HG03139 (cell line): ENCODE data around the gene CD46.

Experiments
- ATAC-seq: cut with Tn5 transposase; IDR thresholded peaks from one replicate; pipeline ENCODE4 v1.9.1; 2021; ENCODE audit not compliant: unreplicated experiment

CD46 gene

DNA sequence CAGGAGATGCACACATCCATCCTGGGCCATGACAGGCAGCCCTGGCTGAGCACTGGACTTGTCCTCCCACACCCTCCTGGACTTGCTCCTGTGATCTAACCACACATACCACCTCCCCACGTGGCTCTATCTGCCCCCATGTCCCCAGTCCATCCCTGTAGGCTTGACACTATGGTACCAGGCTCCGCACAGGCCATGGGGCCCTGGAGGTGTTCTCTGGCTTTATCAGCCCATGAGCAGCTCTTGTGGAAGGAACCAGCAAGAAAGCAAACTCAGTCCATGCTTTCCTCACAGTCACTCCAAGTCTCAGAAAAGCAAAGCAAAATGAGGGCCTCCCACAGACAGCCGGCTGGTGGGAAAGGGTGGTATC is 61.6 kb downstream of the CD46 start:
- ATAC-seq = no peak

DNA sequence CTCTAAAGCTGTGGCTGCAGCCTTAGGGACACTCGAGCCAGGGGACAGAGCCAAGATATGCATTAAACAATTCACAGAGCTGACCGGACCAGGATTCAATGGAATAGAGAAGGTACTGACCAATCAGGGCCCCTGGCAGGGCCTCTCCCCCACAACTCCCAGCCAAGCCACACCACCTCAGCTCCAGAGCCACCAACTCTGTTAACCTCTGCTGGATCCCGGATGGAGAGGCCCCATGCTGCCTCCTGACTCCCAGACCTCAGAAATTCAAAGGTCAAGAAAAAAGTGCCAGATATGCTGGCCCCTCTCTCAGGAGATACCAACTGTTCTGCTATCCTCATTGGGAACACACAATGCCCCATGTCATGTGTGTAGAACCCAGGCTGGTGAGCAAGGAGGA is 62.1 kb downstream of the CD46 start:
- ATAC-seq = no peak

DNA sequence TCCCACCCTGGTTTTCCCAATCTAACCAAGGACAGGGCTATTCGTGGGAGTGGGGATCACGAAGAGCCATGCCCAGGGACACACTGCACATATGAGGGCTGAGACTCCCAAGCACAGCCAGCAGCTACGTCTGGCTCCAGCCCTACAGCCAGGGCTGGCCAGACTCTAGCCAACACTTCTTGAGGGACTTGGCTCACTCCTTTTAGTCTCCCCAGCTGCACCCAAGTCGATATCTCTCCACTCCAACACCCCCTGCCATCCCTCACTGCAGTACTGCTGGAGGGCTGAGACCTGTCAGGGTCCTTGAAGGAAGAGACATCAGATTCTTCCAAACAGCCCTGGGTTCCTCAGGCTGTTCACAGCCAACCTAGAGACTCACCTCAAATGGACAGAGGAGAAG is 62.6 kb downstream of the CD46 start:
- ATAC-seq = no peak

DNA sequence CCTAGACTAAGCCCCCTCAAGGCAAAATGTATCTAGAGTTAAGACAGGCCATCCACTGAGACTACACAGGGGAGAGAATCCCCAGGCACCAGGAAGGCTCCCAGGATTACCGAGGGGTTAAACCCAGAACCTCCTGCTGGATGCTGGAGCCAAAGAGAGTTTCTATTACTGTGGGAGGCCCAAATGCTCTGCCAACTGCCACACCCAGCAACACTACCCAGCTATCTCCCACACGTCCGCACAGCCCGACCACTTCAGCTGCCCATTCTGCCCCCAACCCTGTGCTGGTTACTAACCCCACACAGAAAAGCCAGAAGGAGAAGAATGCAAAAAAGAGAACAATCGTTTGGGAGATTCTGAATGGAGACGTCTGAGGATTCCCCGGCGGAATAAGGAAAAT is 63.6 kb downstream of the CD46 start:
- no peak for ATAC-seq

DNA sequence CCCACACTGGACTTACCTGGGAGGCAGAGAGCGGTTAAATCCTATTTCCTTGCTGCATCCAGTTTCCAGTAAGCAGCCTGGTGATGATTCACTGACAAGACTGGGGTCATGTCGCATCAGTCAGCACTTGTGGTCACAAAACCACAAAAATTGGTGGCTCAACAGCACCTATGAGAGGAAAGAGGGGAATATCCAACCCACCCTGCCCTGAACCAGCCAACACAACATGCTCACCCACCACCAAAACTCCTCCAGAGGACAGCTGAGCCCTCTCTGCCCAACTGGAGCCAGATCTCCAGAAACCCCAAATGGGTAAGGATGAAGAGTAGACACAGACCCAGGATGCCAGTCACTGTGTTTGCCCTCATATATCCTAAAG is 64.0 kb downstream of the CD46 start:
- ATAC-seq = no peak

DNA sequence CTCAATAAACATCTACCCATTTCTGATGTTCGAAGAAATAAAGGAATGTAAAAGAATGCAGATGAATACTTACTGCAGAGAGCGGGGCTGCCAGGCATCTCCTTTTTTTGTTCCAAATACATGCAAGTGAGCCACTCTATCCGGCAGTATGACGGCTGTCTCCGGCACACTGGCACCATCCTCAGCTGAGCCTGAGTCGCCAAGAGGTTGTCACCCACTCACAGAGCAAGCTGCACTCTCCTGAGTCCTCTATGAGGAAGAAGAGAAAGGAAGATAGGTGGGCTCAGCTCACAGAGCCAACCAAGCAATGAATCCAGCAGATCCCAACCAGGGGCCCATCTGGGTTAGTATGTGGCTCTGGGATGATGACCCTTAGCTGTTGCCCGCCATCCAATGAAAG is 65.3 kb downstream of the CD46 start:
- ATAC-seq = no peak

DNA sequence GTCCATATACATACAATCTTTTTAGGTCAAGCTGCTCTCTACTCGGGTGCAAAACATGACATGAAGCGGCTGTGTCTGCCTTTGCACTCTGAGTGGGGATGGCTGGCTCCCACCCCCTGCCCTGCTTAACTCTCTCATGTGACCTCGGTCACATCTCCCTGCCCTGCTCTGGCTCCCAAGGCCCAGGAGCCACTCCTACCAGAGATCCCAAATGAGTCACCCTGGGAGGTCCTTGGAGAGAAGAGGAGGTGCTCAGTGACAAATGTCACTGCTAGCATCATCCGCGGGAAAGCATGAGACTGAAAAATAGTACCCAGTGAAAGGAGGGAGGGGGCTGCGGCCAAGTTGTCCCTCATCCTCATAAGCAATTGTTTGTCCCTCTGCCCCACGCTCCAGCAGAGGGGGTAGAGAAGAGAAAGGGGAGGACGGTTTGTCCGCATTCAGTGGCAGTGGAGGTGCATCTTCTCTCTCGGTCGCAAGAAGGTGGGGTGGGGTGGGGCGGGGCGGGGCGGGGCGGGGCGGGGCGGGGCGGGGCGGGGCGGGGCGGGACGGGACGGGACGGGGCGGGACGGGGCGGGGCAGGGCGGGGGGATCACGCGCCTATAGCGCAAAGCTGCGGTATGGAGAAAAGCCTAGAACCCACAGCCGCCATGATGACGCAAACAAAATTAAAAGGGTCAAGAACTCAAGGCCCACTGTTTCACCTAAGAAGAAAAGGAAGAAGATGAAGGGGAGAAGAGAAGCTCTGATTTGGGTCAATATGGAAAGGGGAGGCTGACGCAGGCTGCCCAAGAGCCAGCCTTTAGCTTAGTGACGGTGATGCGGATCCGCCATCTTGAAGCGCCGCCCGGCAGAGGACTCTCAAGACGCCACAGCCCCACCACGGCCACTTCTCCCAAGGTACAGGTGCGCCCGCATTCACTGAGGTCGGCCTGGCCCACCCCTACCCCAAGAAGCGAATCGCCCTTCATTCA is 66.2 kb downstream of the CD46 start:
- ATAC-seq = no peak

DNA sequence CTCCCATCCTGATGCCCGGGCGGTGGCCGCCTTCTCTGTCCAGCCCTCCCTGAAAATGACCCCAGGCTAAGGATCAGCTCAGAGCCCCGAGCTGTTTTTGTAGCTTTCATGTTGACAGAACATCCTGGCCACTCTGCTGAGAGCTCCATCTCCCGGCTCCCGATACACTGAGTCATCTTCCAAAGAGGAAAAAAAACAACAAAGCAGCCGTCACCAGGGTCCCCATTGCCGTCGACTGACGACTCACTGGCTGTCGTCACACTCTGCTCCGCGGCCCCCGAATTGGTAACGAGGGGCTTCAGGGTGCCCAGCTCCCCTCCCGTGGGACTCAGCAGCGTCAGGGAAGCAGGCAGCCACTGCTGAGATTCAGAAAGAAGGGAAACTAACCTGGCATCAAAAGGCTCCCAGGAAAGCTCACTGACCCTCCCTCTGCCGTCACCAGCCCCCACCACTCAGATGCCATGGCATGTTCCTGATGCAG is 67.2 kb downstream of the CD46 start:
- no peak for ATAC-seq

DNA sequence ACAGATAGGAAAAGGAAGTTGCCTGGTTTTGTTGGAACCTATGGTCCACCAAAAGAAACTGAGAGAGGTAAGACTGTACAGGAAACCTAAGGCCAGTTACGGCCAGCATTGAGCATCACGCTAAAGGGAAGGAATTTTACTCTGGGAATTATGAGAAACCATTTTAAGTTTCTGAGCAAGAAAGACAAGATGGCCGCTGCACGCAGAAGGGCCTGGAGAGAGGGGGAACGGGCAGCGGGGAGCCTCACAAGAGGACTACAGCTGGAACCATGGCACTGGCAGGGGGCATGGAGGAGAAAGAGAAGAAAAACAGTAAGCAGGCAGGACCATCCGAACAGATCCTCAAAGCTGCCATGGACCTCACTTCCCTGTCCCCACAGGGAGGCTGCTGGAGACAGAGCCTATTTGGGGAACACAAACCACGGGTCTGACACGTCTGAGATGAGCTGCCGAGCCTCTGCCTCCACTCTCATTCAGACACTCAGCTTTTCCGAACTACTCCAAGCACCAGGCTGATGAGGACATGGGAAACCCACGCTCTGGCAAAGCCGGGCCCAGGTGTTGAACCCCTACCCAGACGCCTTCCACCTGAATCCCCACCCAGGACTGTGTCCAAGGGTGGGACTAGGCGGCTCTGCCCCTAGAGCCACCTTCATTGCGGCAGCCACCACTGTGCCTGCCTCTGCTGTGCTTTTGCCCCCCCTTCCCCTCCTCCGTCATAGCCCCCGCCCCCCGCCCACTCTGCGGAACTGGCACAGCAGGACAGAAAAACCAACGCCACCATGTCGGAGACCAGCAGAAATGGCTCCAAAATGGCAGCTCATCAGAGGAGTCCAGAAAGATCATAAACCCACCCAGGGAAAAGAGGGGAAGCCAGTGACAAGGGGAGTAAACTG is 69.0 kb downstream of the CD46 start:
- ATAC-seq = no peak

DNA sequence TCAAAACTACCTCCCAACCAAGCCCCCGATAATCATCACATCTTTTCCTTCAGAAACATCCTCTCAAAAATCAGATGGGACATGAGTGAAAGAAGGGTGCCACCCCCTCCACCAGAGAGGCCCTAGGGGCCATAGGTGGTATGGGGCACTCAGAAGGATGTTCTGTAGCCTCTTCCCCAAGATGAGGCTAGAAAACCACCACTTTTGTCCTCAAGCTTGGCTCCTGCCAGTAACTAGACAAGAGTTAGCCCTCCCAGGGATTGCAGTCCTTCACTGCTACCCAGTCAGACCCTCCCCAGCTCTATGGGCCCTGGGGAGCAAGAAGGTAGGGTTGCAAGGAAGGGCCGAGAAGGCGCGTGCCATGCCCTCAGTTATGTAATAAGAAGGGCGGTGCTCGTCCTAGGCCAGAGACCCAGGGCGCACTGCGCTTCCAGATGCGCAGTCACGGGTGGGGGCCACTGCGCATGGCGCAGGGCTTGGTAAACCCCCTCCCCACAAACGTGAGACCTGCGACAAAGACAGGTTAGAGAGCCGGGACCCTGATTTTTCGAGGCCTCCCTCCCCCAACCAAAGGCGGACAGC is 69.7 kb downstream of the CD46 start:
- no peak for ATAC-seq

DNA sequence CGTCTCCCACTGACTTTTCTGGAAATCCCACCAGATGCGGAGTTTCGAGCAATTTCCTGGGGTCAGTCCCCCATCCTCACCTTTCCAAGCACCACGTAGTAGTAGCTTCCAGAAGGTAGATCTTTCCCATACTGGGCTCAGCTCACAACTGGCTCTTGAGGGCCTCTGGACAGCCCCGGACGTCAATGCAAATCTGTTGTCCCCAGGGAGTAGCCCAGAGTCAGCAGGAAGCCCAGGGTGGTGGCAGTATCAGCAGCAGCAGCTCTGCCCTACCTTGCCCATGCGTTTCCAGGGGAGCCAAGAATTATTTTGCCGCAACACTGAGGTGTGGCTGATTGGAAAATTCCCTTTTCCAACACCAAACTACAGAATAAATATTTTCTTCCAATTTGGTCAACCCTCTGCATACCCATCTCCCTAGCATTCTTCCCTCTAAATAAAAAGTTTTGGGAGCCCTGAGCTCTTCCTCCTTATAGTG is 70.3 kb downstream of the CD46 start:
- ATAC-seq = peak; percentile 35

DNA sequence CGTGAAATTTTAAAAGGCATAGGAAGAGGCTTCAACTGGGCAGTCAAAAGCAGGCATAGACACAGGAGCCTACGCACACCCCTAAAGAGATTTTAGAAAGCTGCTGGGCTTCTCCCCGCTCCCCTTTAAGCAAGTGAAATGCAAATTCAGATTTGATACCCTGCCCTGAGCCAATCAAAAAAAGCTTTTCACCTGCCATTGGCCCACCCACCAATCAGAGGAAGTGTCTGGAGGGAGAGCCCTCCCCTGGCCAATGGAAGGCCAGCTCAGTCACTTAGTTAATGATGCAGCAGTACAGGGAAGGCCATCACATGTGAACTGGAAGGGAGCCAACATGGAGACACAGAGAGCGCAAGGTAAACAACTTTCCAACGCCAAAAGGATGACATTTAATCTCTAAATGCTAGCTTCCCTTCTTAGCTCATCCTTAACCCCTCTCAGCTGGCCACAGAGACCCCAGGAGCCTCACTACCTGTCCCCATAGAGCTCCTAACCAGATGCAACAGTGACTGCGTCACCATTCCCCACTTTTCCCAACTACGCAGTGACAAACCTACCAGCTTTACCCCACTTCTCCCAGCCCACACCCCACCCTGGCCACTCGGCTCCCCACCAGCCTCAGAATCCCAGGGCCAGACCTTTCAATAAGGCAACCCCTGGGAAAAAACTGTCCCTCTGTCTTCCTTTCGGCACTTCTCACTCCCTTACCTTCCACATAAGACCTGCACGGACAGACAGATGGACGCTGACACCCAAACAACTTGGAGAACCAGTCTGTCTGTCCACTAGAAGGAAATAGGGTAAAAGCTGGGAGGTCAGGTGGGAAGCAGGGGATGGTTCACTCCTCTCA is 71.0 kb downstream of the CD46 start:
- ATAC-seq = peak; percentile 65

DNA sequence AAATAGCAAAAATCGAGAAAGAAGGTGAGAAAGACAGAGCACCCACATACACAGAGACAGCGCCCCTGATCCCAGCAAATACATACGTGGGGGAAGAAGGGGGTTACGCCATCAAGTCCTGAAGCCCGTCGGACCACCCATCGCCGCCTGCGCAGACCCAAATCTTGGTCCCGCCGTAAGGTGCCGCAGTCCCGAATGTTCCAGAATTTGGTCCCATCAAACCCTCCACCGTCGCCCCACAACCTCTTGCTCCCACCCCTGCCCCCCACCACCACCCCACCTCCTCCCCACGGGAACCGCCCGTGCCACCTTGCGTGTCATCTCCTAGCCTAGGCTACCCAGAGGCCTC is 71.7 kb downstream of the CD46 start:
- no peak for ATAC-seq

DNA sequence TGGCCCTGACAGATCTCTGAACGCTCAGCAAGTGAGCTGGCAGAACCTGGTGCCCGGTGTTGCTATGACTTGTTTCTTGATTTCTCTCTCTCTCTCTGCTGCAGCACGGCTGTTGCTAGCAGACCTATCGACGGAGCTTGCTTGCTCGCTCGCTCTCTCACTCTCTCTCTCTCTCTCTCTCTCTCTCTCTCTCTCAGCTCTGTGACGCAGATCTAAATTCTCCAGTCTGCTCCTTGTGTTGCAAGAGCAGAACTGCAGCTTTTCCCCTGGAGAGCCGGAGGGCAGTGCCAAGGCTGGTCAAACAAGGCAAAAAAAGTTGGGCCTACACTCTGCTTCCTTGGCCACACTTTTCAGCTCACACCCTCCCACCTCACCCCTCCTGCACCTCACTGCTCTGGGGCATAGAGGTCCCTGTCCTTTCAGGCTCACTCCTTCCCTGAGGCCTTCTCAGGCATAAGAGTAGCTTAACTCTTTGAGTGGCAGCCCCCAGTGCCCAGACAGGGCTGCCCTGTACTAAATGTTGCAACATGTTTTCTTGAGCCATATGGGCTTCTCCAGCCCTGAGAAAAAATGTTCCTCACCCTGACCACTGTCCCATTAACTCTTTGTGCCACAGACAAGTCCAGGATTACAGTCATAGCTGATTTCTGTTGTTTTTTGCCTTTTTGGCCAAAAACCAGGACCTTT is 72.2 kb downstream of the CD46 start:
- ATAC-seq = peak; percentile 18

DNA sequence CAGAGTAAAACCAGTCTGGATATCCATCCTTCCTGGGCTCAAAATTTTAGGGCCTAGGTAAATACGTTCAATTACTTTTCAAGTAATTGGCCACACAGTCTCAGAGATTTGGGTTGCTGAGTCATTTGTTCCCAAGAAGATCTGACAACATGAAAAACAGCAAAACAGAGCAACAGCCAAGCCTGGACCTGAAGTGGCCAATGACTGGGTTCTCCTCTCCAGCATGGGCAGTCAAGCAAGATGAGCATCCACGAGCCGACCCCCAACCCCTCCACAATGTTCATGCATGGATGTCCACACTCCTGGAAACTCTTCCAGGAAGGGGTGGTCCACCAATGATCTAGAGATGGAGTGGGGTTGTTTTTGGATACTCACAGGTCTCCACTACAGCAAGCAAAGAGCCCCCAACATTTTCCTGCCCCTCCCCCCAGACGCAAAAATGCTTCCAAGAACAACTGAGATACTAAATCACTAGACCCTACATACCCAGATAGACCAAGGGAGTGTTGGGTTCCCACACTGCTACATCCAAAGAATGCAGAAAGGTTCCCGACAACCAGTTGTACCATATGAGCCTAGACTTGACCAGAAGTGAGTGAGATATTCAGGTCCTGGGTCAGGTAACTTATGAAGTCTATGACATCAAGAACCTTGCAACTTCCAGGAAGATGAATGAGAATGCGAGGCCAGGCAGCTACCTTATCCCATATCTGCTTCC is 73.0 kb downstream of the CD46 start:
- ATAC-seq = no peak

DNA sequence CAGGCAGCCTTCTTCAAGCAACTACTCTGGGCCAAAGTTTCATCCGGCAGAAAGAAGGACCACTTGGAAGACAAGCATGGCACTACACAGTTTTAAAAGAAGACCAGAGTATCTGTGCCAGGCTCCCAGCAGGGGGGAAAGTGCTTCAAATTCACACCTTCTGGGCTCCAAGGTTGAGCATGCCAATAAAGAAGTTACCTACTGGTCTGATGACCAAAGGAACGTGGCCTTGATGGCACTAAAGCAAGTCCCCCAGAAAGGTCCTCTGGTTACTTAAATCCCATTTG is 73.5 kb downstream of the CD46 start:
- no peak for ATAC-seq

DNA sequence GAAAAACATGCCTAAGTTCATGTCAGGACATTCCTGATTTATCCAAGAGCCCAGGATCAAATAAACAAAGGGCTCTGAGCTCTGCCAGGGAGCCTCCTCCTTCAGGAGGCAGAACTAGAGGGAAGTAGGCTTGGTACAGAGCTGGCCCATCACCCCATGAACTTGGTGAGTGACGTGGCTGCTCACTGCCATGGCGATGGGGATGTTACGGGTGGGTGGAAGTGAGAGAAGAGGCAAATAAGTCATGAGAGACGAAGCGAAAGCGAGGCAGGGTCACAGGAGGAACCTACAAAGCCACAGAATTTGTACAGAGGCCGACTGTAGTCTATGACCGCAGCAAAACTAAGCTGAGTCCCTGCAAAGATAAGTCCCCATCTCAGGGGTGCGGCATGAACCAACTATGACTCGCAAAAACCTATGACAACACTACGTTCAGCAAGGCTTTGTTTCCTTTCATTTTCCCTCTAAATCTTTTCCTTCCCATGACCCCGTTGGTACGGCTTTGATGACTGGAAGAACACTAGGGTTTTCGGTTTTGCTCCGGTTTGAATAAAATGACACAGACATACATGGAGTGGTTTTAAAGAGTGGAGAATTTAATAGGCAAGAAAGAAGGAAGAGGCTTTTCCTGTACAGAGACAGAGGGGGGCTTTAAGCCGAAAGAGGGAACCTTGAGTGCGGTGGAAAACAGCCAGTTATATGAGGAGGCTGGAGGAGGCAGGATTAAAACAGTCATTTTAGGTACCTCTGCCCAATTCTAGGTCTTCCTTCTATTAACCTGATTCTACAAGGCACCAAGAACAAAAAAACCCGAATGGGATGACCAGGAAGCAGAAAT is 74.1 kb downstream of the CD46 start:
- ATAC-seq = peak; percentile 63

DNA sequence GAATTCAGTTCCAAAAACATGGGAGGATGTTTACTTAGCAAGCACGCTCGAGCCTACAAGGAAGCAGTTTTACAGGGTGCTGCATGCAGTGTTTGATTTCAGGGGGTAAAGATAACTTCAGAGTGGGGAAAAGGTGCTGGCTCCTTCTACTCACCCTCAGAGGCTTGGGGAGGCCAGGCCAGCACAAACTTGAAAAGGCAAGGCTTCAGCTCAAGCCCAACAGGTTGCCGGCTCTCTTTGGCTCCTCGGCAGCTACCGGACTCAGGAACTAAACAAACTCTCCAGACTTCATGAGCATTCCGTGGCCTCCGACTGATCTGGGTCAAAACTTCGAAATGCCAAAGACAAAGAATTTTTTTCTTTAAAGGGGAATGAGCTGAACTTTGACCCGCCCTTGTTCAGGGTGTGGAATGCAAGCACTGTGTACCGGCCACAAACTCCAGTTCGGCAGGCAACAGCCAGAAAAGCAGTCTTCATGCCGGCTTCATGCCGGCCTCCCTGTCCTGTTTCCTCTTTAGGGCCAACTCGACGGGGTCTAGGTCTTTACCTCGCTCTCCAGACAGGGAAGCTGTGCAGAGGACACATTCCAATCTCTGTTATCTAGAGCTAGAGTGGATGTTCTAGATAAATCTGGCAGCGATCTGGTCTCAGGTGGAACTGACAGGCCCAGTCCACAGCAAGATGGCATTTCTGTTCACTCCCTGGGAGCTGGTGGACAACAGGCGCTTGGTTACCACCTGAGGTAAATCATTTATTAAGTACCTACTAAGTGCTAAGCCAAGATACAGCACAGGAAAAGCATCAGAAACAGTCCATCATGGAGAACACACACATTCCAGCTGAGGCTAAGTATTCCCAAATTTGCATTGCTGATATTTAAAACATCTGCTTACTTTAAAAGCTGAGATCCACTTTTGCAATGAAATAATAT is 75.0 kb downstream of the CD46 start:
- ATAC-seq = no peak
